GM12892 (cell line): ENCODE data around the gene PLBD1.

Source experiments
- POLR2A ChIP-seq: IDR thresholded peaks from 2 replicates; pipeline ENCODE4 v1.6.1; 2011; ENCODE audit warnings: low read depth, low read length, control low read depth
- POLR2AphosphoS5 ChIP-seq: IDR thresholded peaks from 2 replicates; pipeline ENCODE4 v1.6.1; 2011; ENCODE audit warnings: low read depth, low read length, control low read depth

GRCh38 chr12:14567351-14568162 lies at the start of gene PLBD1:
- TF ChIP-seq POLR2AphosphoS5 (no peak), POLR2A (no peak)
